ENCODE results near the gene TGFB1I1.

Gene TGFB1I1

DNA sequence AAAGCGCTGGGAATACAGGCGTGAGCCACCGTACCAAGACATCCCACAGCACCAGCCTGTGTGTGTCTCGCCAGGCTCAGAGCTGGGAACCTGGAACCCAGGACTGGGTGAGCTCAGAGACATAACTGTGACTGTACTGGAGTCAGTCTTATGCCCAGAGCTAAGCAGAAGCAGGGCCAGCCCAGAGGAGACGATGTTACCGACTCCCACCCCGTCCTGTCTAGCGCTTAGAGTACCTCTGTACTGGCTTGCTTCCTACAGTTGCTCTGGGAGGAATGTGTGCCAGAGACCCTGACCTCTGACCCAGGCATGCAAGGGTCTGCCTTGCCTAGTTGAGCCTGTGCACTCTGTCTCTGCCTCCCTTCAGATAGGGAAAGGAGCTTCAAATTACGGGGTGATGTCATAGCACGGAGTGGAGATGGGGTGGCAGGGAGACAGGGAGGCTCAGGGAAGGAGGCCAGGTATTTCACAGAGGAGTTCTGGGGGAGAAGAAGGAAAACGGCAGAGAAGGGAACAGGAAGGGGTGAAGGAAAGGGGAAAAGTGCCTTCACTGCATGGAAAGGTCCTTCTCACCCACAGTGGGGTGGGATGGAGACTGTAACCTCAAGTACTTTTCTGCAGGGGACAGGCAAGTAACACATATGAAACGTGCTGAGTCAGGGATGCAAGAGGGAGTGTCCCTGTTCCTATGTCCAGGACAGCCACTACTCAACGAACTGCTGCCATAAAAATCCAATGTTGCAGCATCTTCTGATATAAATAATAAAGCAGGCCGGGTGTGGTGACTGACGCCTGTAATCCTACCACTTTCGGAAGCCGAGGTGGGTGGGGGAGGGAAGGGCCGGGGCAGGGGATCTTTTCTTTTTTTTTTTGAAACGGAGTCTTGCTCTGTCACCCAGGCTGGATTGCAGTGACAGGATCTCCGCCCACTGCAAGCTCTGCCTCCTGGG, 18.4 kb upstream of the TGFB1I1 start:
- TF ChIP-seq, protein P1, sequence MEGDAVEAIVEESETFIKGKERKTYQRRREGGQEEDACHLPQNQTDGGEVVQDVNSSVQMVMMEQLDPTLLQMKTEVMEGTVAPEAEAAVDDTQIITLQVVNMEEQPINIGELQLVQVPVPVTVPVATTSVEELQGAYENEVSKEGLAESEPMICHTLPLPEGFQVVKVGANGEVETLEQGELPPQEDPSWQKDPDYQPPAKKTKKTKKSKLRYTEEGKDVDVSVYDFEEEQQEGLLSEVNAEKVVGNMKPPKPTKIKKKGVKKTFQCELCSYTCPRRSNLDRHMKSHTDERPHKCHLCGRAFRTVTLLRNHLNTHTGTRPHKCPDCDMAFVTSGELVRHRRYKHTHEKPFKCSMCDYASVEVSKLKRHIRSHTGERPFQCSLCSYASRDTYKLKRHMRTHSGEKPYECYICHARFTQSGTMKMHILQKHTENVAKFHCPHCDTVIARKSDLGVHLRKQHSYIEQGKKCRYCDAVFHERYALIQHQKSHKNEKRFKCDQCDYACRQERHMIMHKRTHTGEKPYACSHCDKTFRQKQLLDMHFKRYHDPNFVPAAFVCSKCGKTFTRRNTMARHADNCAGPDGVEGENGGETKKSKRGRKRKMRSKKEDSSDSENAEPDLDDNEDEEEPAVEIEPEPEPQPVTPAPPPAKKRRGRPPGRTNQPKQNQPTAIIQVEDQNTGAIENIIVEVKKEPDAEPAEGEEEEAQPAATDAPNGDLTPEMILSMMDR (IDR thresholded peaks at IDR 0.05; ENCODE audit: control insufficient read depth, insufficient read depth, low read depth, low read length, missing control alignments): no peak
- DNase-seq (ENCODE audit: low read depth): no peak
- no peak overlapping the region for H3K4me3 ChIP-seq (ENCODE audit: control insufficient read depth, low read depth, low read length)

DNA sequence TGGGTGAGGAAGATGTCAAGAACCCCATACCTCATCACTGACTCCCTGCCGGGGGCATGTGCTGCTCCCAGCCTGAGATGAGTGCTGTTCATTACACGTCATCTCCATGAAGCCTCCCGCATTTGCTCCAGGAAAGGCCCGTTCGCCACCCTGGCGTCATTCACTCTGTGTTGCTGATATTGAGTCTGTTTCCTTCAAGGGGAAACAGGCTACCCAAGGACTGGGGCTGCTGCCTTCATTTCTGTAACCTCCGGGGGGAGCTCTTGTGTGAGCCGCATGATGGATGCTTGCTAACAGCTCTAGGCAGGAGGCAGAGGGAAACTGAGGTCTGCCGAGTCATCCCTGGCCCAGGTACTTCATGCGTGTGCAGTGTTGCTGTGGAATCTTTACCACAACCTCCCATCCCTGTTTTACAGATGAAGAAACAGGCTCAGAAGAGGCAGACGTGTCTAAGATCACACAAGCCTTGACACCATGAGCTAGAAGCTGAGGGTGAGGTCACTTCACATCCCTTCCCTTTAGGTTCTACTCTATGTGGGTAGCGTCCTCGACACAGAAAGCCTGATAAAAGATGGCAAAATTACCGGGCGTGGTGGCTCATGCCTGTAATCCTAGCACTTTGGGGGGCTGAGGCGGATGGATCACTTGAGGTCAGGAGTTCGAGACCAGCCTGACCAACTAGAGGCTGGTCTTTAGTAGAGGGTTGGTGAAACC, 16.2 kb upstream of the TGFB1I1 start:
- TF ChIP-seq, protein P1 (IDR thresholded peaks at IDR 0.05; ENCODE audit: control insufficient read depth, insufficient read depth, low read depth, low read length, missing control alignments): no peak
- H3K4me3 ChIP-seq (ENCODE audit: control insufficient read depth, low read depth, low read length): no peak overlapping the region
- DNase-seq (ENCODE audit: low read depth): no peak

DNA sequence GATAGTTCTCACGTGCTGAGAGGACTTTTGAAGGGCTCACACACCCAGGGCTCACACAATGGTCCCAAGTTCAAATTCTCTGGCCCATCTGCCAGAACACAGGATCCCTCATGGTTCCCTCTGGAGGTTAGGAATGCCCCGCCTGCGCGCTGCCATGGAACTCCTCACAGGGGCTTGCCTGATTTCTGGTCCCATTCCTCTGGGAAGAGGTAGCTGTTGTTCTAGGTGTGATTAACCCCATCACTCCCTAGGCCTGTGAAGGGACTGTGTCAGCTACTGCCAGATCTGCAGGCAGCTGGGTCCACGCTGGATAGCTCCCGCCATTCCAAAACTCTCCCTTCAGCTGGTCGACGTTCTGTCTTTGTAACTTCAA, 15.0 kb upstream of the TGFB1I1 start:
- H3K4me3 ChIP-seq (ENCODE audit: control insufficient read depth, low read depth, low read length): peak overlapping the region; percentile 5
- no peak for DNase-seq (ENCODE audit: low read depth)
- TF ChIP-seq, protein P1 (IDR thresholded peaks at IDR 0.05; ENCODE audit: control insufficient read depth, insufficient read depth, low read depth, low read length, missing control alignments): no peak

DNA sequence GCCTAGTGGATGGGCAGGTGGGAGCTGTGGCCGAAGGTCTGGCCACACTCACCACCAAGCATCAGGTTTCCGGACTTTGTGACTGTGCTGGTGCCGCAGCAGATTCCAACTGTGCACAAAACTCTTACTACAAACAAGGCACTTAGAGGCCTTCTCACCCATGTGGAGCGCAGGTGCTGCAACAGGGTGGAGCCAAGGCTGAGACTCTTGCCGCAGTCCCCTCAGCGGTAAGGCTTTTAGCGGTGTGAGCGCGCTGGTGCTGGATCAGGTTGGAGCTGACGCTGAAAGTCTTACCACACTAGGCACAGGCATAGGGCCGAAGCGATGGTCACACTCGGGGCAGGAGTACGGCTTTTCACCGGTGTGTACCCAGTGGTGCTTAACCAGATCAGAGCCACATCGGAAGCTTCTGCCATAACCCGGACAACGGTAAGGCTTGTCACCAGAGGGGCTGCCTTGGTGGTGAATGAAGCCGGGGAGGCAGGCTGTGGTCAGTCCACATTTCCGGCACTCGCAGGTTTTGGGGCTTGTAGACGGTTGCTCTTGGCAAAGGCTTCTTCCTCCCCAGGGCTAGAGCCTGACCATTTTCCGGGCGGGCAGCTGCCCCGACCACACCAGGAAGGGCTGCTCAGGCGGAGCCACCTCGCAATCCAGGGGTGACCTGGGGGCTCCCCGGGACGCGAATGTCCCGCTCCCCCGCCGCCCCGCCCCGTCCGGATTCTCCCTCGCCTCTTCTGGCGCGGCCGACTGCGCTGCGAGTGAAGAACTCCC, 13.7 kb upstream of the TGFB1I1 start:
- TF ChIP-seq, protein P1 (IDR thresholded peaks at IDR 0.05; ENCODE audit: control insufficient read depth, insufficient read depth, low read depth, low read length, missing control alignments): peak; percentile 33
- H3K4me3 ChIP-seq (ENCODE audit: control insufficient read depth, low read depth, low read length): peak overlapping the region; percentile 76
- no peak for DNase-seq (ENCODE audit: low read depth)

DNA sequence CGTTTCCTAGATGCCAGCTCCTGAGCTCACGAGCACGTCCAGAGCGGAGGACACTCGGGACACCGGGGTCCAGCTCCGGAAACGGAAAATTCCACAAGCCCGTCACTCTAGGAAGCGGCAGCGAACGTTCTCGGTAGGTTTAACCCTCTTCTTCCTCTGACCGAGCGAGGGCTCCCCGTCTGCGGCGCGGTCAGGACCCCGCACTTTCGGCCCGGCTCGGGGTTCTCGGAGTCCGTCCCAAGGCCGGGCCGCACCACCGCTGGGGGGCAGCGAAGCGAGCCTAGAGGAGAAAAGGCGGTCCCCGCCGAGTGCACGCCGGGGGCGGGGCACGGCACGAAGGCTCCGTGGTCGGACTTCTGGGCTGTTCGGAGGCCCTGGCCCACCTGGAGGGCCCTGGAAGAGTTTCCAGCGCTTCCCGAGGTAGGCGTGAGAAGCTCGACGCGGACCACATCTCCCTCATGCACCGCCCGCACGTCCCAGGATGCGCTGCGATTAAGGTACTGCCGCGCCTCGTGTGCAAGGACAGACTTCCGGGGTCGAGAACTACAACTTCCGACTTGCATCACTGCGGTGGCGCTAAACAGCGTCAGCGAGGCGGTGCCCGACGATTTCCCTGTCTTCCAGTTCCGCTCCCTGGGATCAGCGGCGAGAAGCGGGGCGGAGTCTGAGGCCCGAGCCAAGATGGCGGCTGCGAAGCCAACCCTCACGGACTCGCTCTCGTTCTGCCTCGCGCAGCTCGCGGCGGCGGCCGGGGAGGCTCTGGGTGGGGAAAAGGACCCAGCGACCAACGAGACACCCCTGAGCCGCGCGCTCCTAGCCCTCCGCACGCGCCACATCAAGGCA, 12.9 kb upstream of the TGFB1I1 start, which contains the start of gene ARMC5:
Gene ARMC5 (plus strand): TSS at position 658 of the 843 bp plus-strand sequence. CDS start 24 bp downstream, at position 682.
- peak; percentile 94 for DNase-seq (ENCODE audit: low read depth)
- TF ChIP-seq, protein P1 (IDR thresholded peaks at IDR 0.05; ENCODE audit: control insufficient read depth, insufficient read depth, low read depth, low read length, missing control alignments): peak; percentile 68
- peak within 1 kb of the TSS; percentile 76 for H3K4me3 ChIP-seq (ENCODE audit: control insufficient read depth, low read depth, low read length)
